Naive thymus-derived CD8-positive, alpha-beta T cell (primary cell): Measurements from ENCODE around the gene GBF1. TPM values are rescaled to one million over a fixed set of nuclear protein-coding genes. Genes with fewer than 3 reads are reported as not detected.

ENCODE experiments used
- ATAC-seq, 2 donors: fragments of 150-1000 bp; cut with Tn5 transposase in 1 of 2; sonication (Bioruptor Pico), chemical (Tn5 transposase) in 1 of 2; 1 replicate in 1 of 2; 2 replicates in 1 of 2; pipeline ENCODE4 v1.10.0; 2021; ENCODE audit warnings: mild to moderate bottlenecking in 2 of 2, moderate library complexity in 2 of 2
- POLR2A ChIA-PET: fragments of 350-600 bp; sonication (Branson Sonifier 250); formaldehyde crosslinking; loops from one replicate; lab custom pipeline; 2021; ENCODE audit warnings: antibody characterized with exemption; lab: Charles Lee
- DNase-seq, 10 donors: peaks; one replicate each; pipeline versions ENCODE4 v3.0.0 to v3.0.0-alpha.2; 2020 to 2022
- H3K27ac Mint-ChIP-seq, 10 donors: one replicate each; pipeline ENCODE4 v1.8.0; 2020 to 2022; ENCODE audit warnings: mild to moderate bottlenecking in 10 of 10, mixed read lengths in 10 of 10, moderate library complexity in 4 of 10, inconsistent platforms in 1 of 10
- H3K27me3 Mint-ChIP-seq, 5 donors: one replicate each; pipeline ENCODE4 v1.8.0; 2021 to 2022; ENCODE audit warnings: mixed read lengths in 5 of 5
- H3K36me3 Mint-ChIP-seq, 3 donors: one replicate each; pipeline ENCODE4 v1.8.0; 2020 to 2022; ENCODE audit warnings: mixed read lengths in 3 of 3, mild to moderate bottlenecking in 2 of 3, inconsistent platforms in 1 of 3
- H3K4me1 Mint-ChIP-seq, 4 donors: one replicate each; pipeline ENCODE4 v1.8.0; 2021 to 2022; ENCODE audit warnings: mixed read lengths in 4 of 4
- H3K4me3 Mint-ChIP-seq, 10 donors: one replicate each; pipeline ENCODE4 v1.8.0; 2020 to 2022; ENCODE audit warnings: mild to moderate bottlenecking in 10 of 10, mixed read lengths in 10 of 10, moderate library complexity in 6 of 10, inconsistent platforms in 1 of 10
- H3K9me3 Mint-ChIP-seq, 9 donors: one replicate each; pipeline ENCODE4 v1.8.0; 2020 to 2022; ENCODE audit warnings: mixed read lengths in 9 of 9, mild to moderate bottlenecking in 3 of 9, inconsistent platforms in 1 of 9, moderate library complexity in 1 of 9
- polyA plus RNA-seq, 3 donors: library from polyadenylated mRNA; unstranded; fragments of 300-500 nt; fragmentation: Illumina TruSeq; gene quantifications; one replicate each; pipeline ENCODE4 v1.2.3, GENCODE V29; 2021
- total RNA-seq, 8 experiments: library from RNA in 2 of 8; stranded (reverse) in 2 of 8; gene quantifications; one replicate each; pipeline ENCODE4 v1.2.3 and lab custom pipeline; 2021 to 2026

Gene GBF1
- total and polyA plus RNA-seq, 5 experiments from 2014 or later = 6.3 to 41.0 (median 17.1) TPM

DNA sequence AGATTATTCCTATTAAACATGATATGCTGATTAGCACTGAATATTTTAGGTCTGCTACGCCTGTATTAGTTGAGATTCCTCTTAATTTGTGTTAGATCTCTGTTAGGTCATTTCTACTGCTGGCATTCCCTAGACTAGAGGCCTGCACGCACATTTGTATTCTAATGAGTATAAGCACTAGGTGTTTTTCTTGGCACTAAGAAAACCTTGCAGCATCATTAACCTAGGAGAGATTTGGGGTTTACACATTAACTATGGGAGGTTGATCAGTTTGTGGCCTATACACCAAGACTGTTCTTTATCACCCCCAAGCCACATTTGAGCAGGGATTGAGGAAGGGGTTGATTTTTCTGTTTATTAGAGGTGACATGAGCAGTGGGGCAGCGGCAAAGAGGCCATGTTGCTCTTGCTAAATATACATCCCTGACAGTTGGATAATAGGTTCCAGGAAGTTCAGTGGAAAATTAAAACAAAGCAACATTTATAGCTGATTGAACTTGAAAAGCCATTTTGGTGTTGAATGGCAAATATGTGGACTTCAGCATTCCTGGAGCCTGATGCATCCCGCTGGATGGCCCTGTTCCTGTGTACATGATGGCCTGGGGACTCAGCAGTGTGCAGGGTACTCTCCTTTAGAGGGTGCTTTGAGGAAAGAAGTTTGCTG is 65.2 kb downstream of the GBF1 start:
- Mint-ChIP-seq H3K9me3 (no peaks in the 10 kb centered on the region), H3K27ac (peak overlapping the region in 1 of 10 donors; percentile 10), H3K36me3 (peaks cover 0 to 26% (median 13%) of the 10 kb centered on the region in 3 donors), H3K4me1 (peaks cover 17 to 57% (median 41%) of the 10 kb centered on the region in 4 donors), H3K4me3 (no peak overlapping the region), H3K27me3 (no peaks in the 10 kb centered on the region)
- ATAC-seq (no peak), DNase-seq (no peak)
- POLR2A ChIA-PET = no interaction called here

DNA sequence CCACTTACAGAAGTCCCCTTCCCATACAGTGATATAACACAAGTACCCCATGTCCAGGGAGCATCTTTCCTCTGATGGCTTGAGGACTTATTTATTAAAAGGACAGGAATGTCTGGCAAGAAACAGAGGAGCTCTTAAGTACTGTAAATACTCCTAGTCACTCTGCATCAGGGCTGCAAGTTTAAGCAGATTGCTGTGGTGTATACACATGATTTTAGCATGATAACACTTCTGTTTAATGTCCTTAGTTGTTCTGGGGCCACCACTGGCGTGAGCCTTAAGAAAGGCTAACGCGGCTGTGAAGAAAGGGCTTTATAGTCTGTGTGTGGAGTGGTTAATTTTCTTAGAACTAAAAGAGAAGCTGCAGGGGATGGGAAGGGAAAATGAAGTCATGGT is 65.7 kb downstream of the GBF1 start:
- Mint-ChIP-seq H3K9me3 (no peaks in the 10 kb centered on the region), H3K27me3 (no peaks in the 10 kb centered on the region), H3K27ac (peak overlapping the region in 2 of 10 donors; percentile 1 to 54), H3K4me1 (peaks cover 17 to 57% (median 39%) of the 10 kb centered on the region in 4 donors), H3K4me3 (no peak overlapping the region), H3K36me3 (peaks cover 0 to 23% (median 13%) of the 10 kb centered on the region in 3 donors)
- POLR2A ChIA-PET = no interaction called here
- ATAC-seq (no peak), DNase-seq (no peak)

DNA sequence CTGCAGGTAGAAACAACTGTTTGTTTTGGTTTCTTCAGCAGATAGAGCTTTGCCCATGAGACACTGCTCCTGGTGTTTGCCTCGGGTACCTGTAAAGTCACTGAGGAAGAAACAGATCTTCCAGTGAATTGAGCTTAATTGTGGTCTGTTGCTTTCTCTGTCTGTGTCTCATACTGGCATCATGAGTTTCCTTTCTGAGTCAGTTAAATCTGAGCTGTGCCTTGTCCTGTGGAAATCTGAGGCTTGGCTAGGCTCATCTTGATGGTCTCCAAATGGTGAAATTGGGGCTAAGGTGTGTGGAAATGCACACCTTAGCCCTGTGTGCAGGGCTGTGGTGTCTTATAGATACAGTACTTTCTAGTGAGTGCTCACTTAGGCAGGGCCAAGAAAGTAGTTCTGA is 67.4 kb downstream of the GBF1 start:
- Mint-ChIP-seq H3K4me1 (peaks cover 20 to 64% (median 38%) of the 10 kb centered on the region in 4 donors), H3K9me3 (no peaks in the 10 kb centered on the region), H3K4me3 (no peak overlapping the region), H3K27me3 (no peaks in the 10 kb centered on the region), H3K36me3 (peaks cover 0 to 18% (median 5%) of the 10 kb centered on the region in 3 donors), H3K27ac (peak overlapping the region in 3 of 10 donors; percentile 53 to 63 (median 61))
- ATAC-seq (no peak), DNase-seq (no peak)
- POLR2A ChIA-PET = no interaction called here

- no peaks in the 10 kb centered on the region for H3K27me3 Mint-ChIP-seq
- POLR2A ChIA-PET = interaction anchor here (0.6 kb wide), 2 partner anchors 28 to 181 kb away, joined by 3 read pairs; no protein-coding TSS in a partner anchor
- no peak overlapping the region for H3K4me3 Mint-ChIP-seq
- peaks cover 20 to 64% (median 38%) of the 10 kb centered on the region in 4 donors for H3K4me1 Mint-ChIP-seq
- no peaks in the 10 kb centered on the region for H3K9me3 Mint-ChIP-seq
- DNase-seq (no peak), ATAC-seq (no peak)
- peaks cover 0 to 17% (median 0%) of the 10 kb centered on the region in 3 donors for H3K36me3 Mint-ChIP-seq
- H3K27ac Mint-ChIP-seq = peak overlapping the region in 3 of 10 donors; percentile 29 to 66 (median 63)
These were observed 68.0 kb downstream of the GBF1 start for GRCh38 chr10:102313221-102313896.

- ATAC-seq = no peak
- DNase-seq = no peak
- H3K36me3 Mint-ChIP-seq = peaks cover 0 to 17% (median 0%) of the 10 kb centered on the region in 3 donors
- H3K4me3 Mint-ChIP-seq = no peak overlapping the region
- H3K4me1 Mint-ChIP-seq = peaks cover 22 to 61% (median 30%) of the 10 kb centered on the region in 4 donors
- H3K9me3 Mint-ChIP-seq = no peaks in the 10 kb centered on the region
- POLR2A ChIA-PET = no interaction called here
- H3K27ac Mint-ChIP-seq = peak overlapping the region in 4 of 10 donors; percentile 13 to 61 (median 34)
- H3K27me3 Mint-ChIP-seq = no peaks in the 10 kb centered on the region
These were observed 69.5 kb downstream of the GBF1 start for GRCh38 chr10:102314801-102315200.

GRCh38 chr10:102316421-102316820 is 71.1 kb downstream of the GBF1 start:
- Mint-ChIP-seq H3K27ac (peak overlapping the region in 1 of 10 donors; percentile 7), H3K4me3 (no peak overlapping the region), H3K36me3 (peaks cover 0 to 20% (median 0%) of the 10 kb centered on the region in 3 donors), H3K27me3 (no peaks in the 10 kb centered on the region), H3K4me1 (peaks cover 17 to 52% (median 25%) of the 10 kb centered on the region in 4 donors), H3K9me3 (no peaks in the 10 kb centered on the region)
- no peak for ATAC-seq
- DNase-seq = no peak
- POLR2A ChIA-PET = no interaction called here

- H3K4me3 Mint-ChIP-seq = peak overlapping the region in 1 of 10 donors; percentile 25
- DNase-seq (peak in 6 of 10 donors; percentile 11 to 28 (median 18)), ATAC-seq (peak; percentile 68 to 87)
- POLR2A ChIA-PET = no interaction called here
- peak overlapping the region in 3 of 10 donors; percentile 7 to 60 (median 48) for H3K27ac Mint-ChIP-seq
- H3K4me1 Mint-ChIP-seq = peaks cover 18 to 40% (median 32%) of the 10 kb centered on the region in 4 donors
- H3K9me3 Mint-ChIP-seq = no peaks in the 10 kb centered on the region
- peaks cover 0 to 7% (median 5%) of the 10 kb centered on the region in 3 donors for H3K36me3 Mint-ChIP-seq
- no peaks in the 10 kb centered on the region for H3K27me3 Mint-ChIP-seq
These were observed 77.6 kb downstream of the GBF1 start for GRCh38 chr10:102322914-102323313.

DNA sequence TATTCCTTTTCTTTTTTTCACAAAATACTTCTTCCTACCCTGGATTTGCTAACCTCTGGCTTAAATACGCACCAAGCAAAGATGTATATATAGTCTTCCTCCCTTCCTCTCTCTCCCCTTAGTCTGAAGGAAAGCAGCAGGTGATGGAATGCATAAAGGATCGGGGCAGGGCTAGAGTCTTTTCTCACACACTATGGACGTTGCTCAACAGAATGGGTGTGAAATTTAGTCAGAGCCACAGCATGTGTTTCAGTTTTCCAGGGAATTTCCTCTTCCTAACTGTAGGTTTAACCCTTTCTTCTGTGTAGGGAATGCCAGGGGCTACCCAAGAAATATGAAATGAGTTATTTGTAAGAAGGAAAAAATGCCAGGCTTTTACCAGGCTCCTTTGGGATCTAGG is 78.7 kb downstream of the GBF1 start:
- peaks cover 20 to 42% (median 30%) of the 10 kb centered on the region in 4 donors for H3K4me1 Mint-ChIP-seq
- H3K9me3 Mint-ChIP-seq = no peaks in the 10 kb centered on the region
- H3K4me3 Mint-ChIP-seq = no peak overlapping the region
- ATAC-seq (no peak), DNase-seq (no peak)
- H3K27me3 Mint-ChIP-seq = no peaks in the 10 kb centered on the region
- POLR2A ChIA-PET = interaction anchor here (0.7 kb wide), 1 partner anchor 659 kb away, joined by 4 read pairs; no protein-coding TSS in a partner anchor
- peaks cover 0 to 7% (median 5%) of the 10 kb centered on the region in 3 donors for H3K36me3 Mint-ChIP-seq
- no peak overlapping the region for H3K27ac Mint-ChIP-seq

DNA sequence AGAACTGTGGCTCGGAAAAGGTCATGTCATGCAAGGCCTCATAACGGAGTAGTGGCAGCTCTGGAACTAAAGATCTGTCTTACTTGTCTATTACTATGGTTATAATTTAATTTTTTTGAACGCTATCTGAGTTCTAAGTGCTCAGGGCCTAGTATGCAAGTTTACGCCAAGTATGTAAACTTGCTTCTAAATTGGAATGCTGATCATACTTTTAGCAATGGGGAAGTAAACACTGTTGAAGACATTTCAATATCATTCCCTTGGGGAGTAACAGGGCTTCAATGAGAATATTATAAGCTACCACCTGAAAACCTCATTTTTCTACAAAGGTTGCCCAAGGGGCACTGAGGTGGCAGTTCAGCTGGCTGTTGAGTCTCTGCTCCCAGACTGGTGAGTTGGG is 80.7 kb downstream of the GBF1 start:
- Mint-ChIP-seq H3K27me3 (no peaks in the 10 kb centered on the region), H3K27ac (no peak overlapping the region), H3K4me3 (no peak overlapping the region), H3K9me3 (no peaks in the 10 kb centered on the region), H3K36me3 (peaks cover 0 to 5% (median 4%) of the 10 kb centered on the region in 3 donors), H3K4me1 (peaks cover 13 to 33% (median 24%) of the 10 kb centered on the region in 4 donors)
- no peak for ATAC-seq
- DNase-seq = no peak
- POLR2A ChIA-PET = no interaction called here

- Mint-ChIP-seq H3K9me3 (no peaks in the 10 kb centered on the region), H3K36me3 (peaks cover 0 to 9% (median 5%) of the 10 kb centered on the region in 3 donors), H3K4me3 (no peak overlapping the region), H3K4me1 (peaks cover 13 to 27% (median 24%) of the 10 kb centered on the region in 4 donors), H3K27ac (peak overlapping the region in 2 of 10 donors; percentile 7 to 8), H3K27me3 (no peaks in the 10 kb centered on the region)
- ATAC-seq (no peak), DNase-seq (no peak)
- POLR2A ChIA-PET = no interaction called here
These were observed 81.7 kb downstream of the GBF1 start for GRCh38 chr10:102327002-102327401.

GRCh38 chr10:102327641-102328040 is 82.3 kb downstream of the GBF1 start:
- DNase-seq (no peak), ATAC-seq (no peak)
- peaks cover 11 to 22% (median 18%) of the 10 kb centered on the region in 4 donors for H3K4me1 Mint-ChIP-seq
- POLR2A ChIA-PET = no interaction called here
- H3K4me3 Mint-ChIP-seq = no peak overlapping the region
- no peak overlapping the region for H3K27ac Mint-ChIP-seq
- H3K27me3 Mint-ChIP-seq = no peaks in the 10 kb centered on the region
- H3K36me3 Mint-ChIP-seq = peaks cover 0 to 12% (median under 1%) of the 10 kb centered on the region in 3 donors
- no peaks in the 10 kb centered on the region for H3K9me3 Mint-ChIP-seq

DNA sequence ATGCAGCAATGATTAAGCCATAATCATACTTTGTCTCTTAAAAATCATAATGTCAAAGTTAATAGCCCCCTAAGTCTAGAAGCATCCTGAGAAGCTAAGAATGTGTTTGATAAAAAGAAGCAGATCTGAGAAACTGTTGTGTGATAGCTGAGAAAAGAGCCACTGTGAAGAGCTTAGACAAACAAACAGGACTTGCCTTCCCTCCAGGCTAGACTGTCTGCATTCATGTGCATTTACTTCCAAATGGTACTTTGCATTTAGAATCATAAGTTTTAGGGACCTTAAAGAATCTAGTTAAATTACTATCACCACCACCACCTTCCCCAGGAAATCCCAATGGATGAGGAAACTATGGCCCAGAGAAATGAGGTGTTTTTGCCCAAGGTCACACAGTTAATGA is 87.4 kb downstream of the GBF1 start:
- DNase-seq (no peak), ATAC-seq (no peak)
- no peaks in the 10 kb centered on the region for H3K9me3 Mint-ChIP-seq
- H3K27ac Mint-ChIP-seq = peak overlapping the region in 2 of 10 donors; percentile 1 to 74
- H3K36me3 Mint-ChIP-seq = peaks cover 0 to 34% (median 3%) of the 10 kb centered on the region in 3 donors
- H3K4me1 Mint-ChIP-seq = peaks cover 0 to 5% (median 4%) of the 10 kb centered on the region in 4 donors
- no peak overlapping the region for H3K4me3 Mint-ChIP-seq
- no peaks in the 10 kb centered on the region for H3K27me3 Mint-ChIP-seq
- POLR2A ChIA-PET = no interaction called here

- DNase-seq (no peak), ATAC-seq (no peak)
- no peak overlapping the region for H3K4me3 Mint-ChIP-seq
- peaks cover 0 to 5% (median 1%) of the 10 kb centered on the region in 4 donors for H3K4me1 Mint-ChIP-seq
- H3K9me3 Mint-ChIP-seq = no peaks in the 10 kb centered on the region
- H3K27ac Mint-ChIP-seq = peak overlapping the region in 1 of 10 donors; percentile 60
- POLR2A ChIA-PET = no interaction called here
- H3K27me3 Mint-ChIP-seq = no peaks in the 10 kb centered on the region
- H3K36me3 Mint-ChIP-seq = peaks cover 0 to 39% (median 3%) of the 10 kb centered on the region in 3 donors
These were observed 88.8 kb downstream of the GBF1 start for GRCh38 chr10:102334101-102334500.
